GM12801 (cell line): ENCODE results near the gene RHBDD1.

Source experiments
- CTCF ChIP-seq: IDR thresholded peaks from one replicate; pipeline ENCODE4 v1.5.1; 2011; ENCODE audit warnings: control low read depth; ENCODE audit not compliant: insufficient read length; ENCODE audit errors: extremely low read depth

The RHBDD1 gene

GRCh38 chr2:226797289-226797988 is 38.4 kb upstream of the RHBDD1 start:
- TF ChIP-seq CTCF: no peak

GRCh38 chr2:226797989-226798421 is 37.8 kb upstream of the RHBDD1 start:
- TF ChIP-seq CTCF: no peak

- no peak for TF ChIP-seq CTCF
Observed at GRCh38 chr2:226798422-226799210, 37.2 kb upstream of the RHBDD1 start.

- no peak for TF ChIP-seq CTCF
Observed at GRCh38 chr2:226799211-226799975, 36.5 kb upstream of the RHBDD1 start, which contains the start of gene IRS1. TSS of gene IRS1 (minus strand) at chr2:226799820. CDS start at chr2:226798738, 1,082 bp downstream.

- TF ChIP-seq CTCF: no peak
Observed at GRCh38 chr2:226799976-226800940, 35.6 kb upstream of the RHBDD1 start.

- TF ChIP-seq CTCF: no peak
Observed at GRCh38 chr2:226800941-226801784, 34.7 kb upstream of the RHBDD1 start.
